ENCODE measurements around the gene ATP5F1B. TPM values are rescaled to one million over a fixed set of nuclear protein-coding genes. Genes with fewer than 3 reads are reported as not detected.
A peak's percentile ranks its signal among the peaks of the same experiment; 100 is the strongest.

The ATP5F1B gene
- total and polyA plus RNA-seq, 2 of the 13 experiments (the other 11 are each of a cell fraction or from before 2014, with no cell fraction given) = 1,051 to 1,180 TPM

- TF ChIP-seq, protein P1, sequence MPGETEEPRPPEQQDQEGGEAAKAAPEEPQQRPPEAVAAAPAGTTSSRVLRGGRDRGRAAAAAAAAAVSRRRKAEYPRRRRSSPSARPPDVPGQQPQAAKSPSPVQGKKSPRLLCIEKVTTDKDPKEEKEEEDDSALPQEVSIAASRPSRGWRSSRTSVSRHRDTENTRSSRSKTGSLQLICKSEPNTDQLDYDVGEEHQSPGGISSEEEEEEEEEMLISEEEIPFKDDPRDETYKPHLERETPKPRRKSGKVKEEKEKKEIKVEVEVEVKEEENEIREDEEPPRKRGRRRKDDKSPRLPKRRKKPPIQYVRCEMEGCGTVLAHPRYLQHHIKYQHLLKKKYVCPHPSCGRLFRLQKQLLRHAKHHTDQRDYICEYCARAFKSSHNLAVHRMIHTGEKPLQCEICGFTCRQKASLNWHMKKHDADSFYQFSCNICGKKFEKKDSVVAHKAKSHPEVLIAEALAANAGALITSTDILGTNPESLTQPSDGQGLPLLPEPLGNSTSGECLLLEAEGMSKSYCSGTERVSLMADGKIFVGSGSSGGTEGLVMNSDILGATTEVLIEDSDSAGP (CRISPR knock-in tag; IDR thresholded peaks at IDR 0.05; ENCODE audit: borderline replicate concordance) = peak; percentile 98
- peak; percentile 97 for TF ChIP-seq ZMYM3 (CRISPR knock-in tag; IDR thresholded peaks at IDR 0.05)
- TF ChIP-seq, protein P2, sequence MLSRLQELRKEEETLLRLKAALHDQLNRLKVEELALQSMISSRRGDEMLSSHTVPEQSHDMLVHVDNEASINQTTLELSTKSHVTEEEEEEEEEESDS (CRISPR knock-in tag; IDR thresholded peaks at IDR 0.05; ENCODE audit: borderline replicate concordance) = no peak
- no peak for TF ChIP-seq GZF1 (CRISPR knock-in tag; IDR thresholded peaks at IDR 0.05)
- peak; percentile 97 for TF ChIP-seq SP5 (CRISPR knock-in tag; IDR thresholded peaks at IDR 0.05; ENCODE audit: borderline replicate concordance, low read depth)
- TF ChIP-seq ZKSCAN1 (IDR thresholded peaks at IDR 0.05; ENCODE audit: low read length) = no peak
- TF ChIP-seq KLF13 (CRISPR knock-in tag; IDR thresholded peaks at IDR 0.05) = no peak
- no peak for TF ChIP-seq JUNB (CRISPR knock-in tag; IDR thresholded peaks at IDR 0.05; ENCODE audit: borderline replicate concordance)
- no peak for TF ChIP-seq ZNF879 (CRISPR knock-in tag; IDR thresholded peaks at IDR 0.05)
- TF ChIP-seq SNAI1 (CRISPR knock-in tag; IDR thresholded peaks at IDR 0.05; ENCODE audit: borderline replicate concordance) = no peak
- peak; percentile 79; the same call in 1 of the 2 replicates for TF ChIP-seq TRAFD1 (CRISPR knock-in tag; IDR thresholded peaks at IDR 0.05; ENCODE audit: borderline replicate concordance)
- no peak for TF ChIP-seq SMAD1 (CRISPR knock-in tag; IDR thresholded peaks at IDR 0.05; ENCODE audit: borderline replicate concordance, low read depth)
- no peak for TF ChIP-seq NONO (IDR thresholded peaks at IDR 0.05)
- peak; percentile 87 for TF ChIP-seq NONO (CRISPR knock-in tag; conservative IDR thresholded peaks at IDR 0.05)
- peak; percentile 65; the same call in 1 of the 2 replicates for TF ChIP-seq FOSL2 (CRISPR knock-in tag; IDR thresholded peaks at IDR 0.05)
- TF ChIP-seq ZSCAN31 (CRISPR knock-in tag; IDR thresholded peaks at IDR 0.05; ENCODE audit: low read depth) = peak; percentile 66; the same call in 1 of the 2 replicates
- TF ChIP-seq ZNF44 (CRISPR knock-in tag; IDR thresholded peaks at IDR 0.05) = no peak; the same call in 1 of the 2 replicates
- TF ChIP-seq ZNF710 (CRISPR knock-in tag; IDR thresholded peaks at IDR 0.05; ENCODE audit: borderline replicate concordance) = no peak; the same call in 1 of the 2 replicates
- TF ChIP-seq SRSF4 (IDR thresholded peaks at IDR 0.05; ENCODE audit: low read depth, low read length, poor library complexity, severe bottlenecking) = no peak
- no peak for TF ChIP-seq ZNF3 (CRISPR knock-in tag; IDR thresholded peaks at IDR 0.05)
- TF ChIP-seq JARID2 (CRISPR knock-in tag; IDR thresholded peaks at IDR 0.05; ENCODE audit: insufficient replicate concordance) = no peak
- no peak for TF ChIP-seq STAG1 (CRISPR knock-in tag; IDR thresholded peaks at IDR 0.05)
- no peak for TF ChIP-seq ZNF589 (CRISPR knock-in tag; conservative IDR thresholded peaks at IDR 0.05)
- TF ChIP-seq ZNF17 (CRISPR knock-in tag; IDR thresholded peaks at IDR 0.05) = no peak
- TF ChIP-seq ZNF607 (CRISPR knock-in tag; IDR thresholded peaks at IDR 0.05; ENCODE audit: borderline replicate concordance) = no peak
- TF ChIP-seq NR3C1 (CRISPR knock-in tag; IDR thresholded peaks at IDR 0.05) = no peak
- no peak for TF ChIP-seq ZNF224 (CRISPR knock-in tag; IDR thresholded peaks at IDR 0.05)
- no peak for TF ChIP-seq ONECUT2 (CRISPR knock-in tag; IDR thresholded peaks at IDR 0.05)
Measured at GRCh38 chr12:56630180-56630632, 15.6 kb downstream of the ATP5F1B start, which contains the start of gene BAZ2A (continued).

Measured in HepG2 (cell line).